Lower lobe of right lung (tissue), 2 donors: ENCODE results near the gene HPGDS. TPM values are rescaled to one million over a fixed set of nuclear protein-coding genes. Genes with fewer than 3 reads are reported as not detected.

ENCODE experiments used
- ATAC-seq, 2 donors: fragments of 200-7000 bp; cut with Tn5 transposase; one replicate each; pipeline ENCODE4 v1.9.1; 2020 to 2022; ENCODE audit warnings: mild to moderate bottlenecking in 2 of 2, moderate library complexity in 2 of 2
- DNase-seq: peaks from one replicate; pipeline ENCODE4 v3.0.0-alpha.2; 2020
- H3K27ac ChIP-seq: fragments of 200-600 bp; one replicate; pipeline ENCODE4 v1.8.0; 2022
- H3K27me3 ChIP-seq: fragments of 200-600 bp; one replicate; pipeline ENCODE4 v1.8.0; 2022; ENCODE audit warnings: low read depth
- H3K36me3 ChIP-seq: fragments of 200-600 bp; one replicate; pipeline ENCODE4 v1.8.0; 2022; ENCODE audit warnings: mild to moderate bottlenecking
- H3K4me1 ChIP-seq: fragments of 200-600 bp; one replicate; pipeline ENCODE4 v1.8.0; 2022
- H3K4me3 ChIP-seq: fragments of 200-600 bp; one replicate; pipeline ENCODE4 v1.8.0; 2022; ENCODE audit warnings: mild to moderate bottlenecking
- H3K9me3 ChIP-seq: fragments of 200-600 bp; one replicate; pipeline ENCODE4 v1.8.0; 2022
- CTCF ChIP-seq: fragments of 200-600 bp; IDR thresholded peaks from one replicate; pipeline ENCODE4 v1.8.0; 2022; ENCODE audit warnings: antibody characterized with exemption, mild to moderate bottlenecking
- intact Hi-C: fragments of 100-400 bp; cut with DNase I; formaldehyde crosslinking; loops from one replicate; pipeline ENCODE4 v1.11.0; 2022
- total RNA-seq: library from RNA; stranded (reverse); fragmentation: NEBNext Ultra II Directional; extraction: Animal tissue kit (Norgen Biotek cat#: 25700); gene quantifications from one replicate; pipeline ENCODE4 v1.2.1, GENCODE V29; 2021
- donor health status: DM: no; HTN: yes; CAD: no; lungs with severe emphysema.

The HPGDS gene
- total RNA-seq, 1 donor from 2014 or later: 12.5 TPM

DNA sequence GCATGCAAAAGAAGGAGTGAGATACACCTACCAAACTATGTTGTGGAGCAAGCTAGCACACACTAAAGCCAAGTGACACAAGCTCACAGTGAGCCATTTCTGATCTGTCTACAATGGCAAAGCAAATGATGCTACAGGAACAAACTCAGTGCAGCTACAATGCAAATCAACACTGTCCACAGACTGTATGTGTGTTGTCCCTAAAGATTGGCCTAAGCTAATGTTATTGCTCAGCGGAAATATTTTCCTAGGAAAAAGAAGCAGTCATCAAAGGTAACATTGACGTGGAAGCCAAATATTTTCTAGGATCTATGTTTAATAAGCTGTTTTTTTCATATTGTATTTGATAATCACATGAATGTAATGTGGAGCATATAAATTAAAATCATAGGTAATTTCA lies 34.7 kb upstream of the HPGDS start:
- no peaks in the 10 kb centered on the region for H3K36me3 ChIP-seq
- ATAC-seq (no peak), DNase-seq (no peak)
- no peak overlapping the region for H3K4me3 ChIP-seq
- no peak for TF ChIP-seq CTCF
- intact Hi-C loops: no loop called here
- H3K27me3 ChIP-seq: no peaks in the 10 kb centered on the region
- H3K9me3 ChIP-seq: no peaks in the 10 kb centered on the region
- H3K4me1 ChIP-seq: no peaks in the 10 kb centered on the region
- H3K27ac ChIP-seq: no peak overlapping the region

DNA sequence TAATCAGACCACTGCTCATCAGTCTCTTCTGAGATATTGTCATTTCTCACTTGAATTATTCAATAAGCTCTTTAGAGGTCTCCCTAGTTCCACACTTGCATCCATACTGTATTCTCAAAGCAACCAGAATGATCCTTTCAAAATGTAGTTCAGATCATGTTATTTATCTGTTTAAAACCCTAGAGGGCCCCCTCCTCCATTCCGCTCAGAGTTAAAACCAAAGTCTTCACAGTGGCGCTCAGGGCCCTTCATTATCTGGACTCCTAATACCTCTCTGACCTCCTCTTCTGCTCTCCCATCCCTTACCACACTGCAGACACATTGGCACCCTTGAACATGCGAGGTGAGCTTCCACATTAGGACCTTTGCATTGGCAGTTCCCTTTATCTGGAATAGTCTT lies 32.7 kb upstream of the HPGDS start:
- intact Hi-C loops: no loop called here
- H3K27me3 ChIP-seq: no peaks in the 10 kb centered on the region
- no peak overlapping the region for H3K4me3 ChIP-seq
- DNase-seq: no peak
- H3K27ac ChIP-seq: no peak overlapping the region
- no peak for TF ChIP-seq CTCF
- H3K4me1 ChIP-seq: no peaks in the 10 kb centered on the region
- no peaks in the 10 kb centered on the region for H3K9me3 ChIP-seq
- no peaks in the 10 kb centered on the region for H3K36me3 ChIP-seq
- ATAC-seq: no peak

DNA sequence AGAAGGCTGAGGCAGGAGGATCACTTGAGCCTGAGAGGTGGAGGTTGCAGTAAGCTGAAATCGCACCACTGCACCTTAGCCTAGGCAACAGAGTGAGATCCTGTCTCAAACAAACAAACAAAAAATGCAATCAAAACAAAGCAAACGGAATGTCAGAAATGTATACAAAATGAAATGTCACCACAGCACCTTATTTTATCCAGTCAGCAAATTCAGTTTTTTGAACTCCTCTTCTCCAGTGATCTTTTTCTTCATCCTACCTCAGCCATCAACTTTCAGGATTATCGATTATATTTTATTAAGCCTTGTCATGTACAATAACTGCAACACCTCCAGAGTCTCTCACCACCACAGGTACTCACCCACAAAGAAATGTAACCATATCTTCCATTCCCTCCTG lies 31.1 kb upstream of the HPGDS start:
- no peaks in the 10 kb centered on the region for H3K9me3 ChIP-seq
- intact Hi-C loops: no loop called here
- no peak overlapping the region for H3K27ac ChIP-seq
- H3K4me3 ChIP-seq: no peak overlapping the region
- no peak for TF ChIP-seq CTCF
- H3K36me3 ChIP-seq: no peaks in the 10 kb centered on the region
- ATAC-seq (no peak), DNase-seq (no peak)
- no peaks in the 10 kb centered on the region for H3K27me3 ChIP-seq
- no peaks in the 10 kb centered on the region for H3K4me1 ChIP-seq

- TF ChIP-seq CTCF: no peak
- H3K9me3 ChIP-seq: no peaks in the 10 kb centered on the region
- H3K27me3 ChIP-seq: no peaks in the 10 kb centered on the region
- intact Hi-C loops: no loop called here
- H3K4me3 ChIP-seq: no peak overlapping the region
- DNase-seq (no peak), ATAC-seq (no peak)
- no peaks in the 10 kb centered on the region for H3K36me3 ChIP-seq
- no peaks in the 10 kb centered on the region for H3K4me1 ChIP-seq
- H3K27ac ChIP-seq: no peak overlapping the region
Observed at GRCh38 chr4:94372991-94373390, 30.4 kb upstream of the HPGDS start.

- Histone ChIP-seq H3K27me3 (no peaks in the 10 kb centered on the region), H3K4me1 (no peaks in the 10 kb centered on the region), H3K4me3 (no peak overlapping the region), H3K36me3 (no peaks in the 10 kb centered on the region), H3K9me3 (no peaks in the 10 kb centered on the region), H3K27ac (no peak overlapping the region)
- ATAC-seq (no peak), DNase-seq (no peak)
- no peak for TF ChIP-seq CTCF
- intact Hi-C loops: no loop called here
Observed at GRCh38 chr4:94372228-94372978, 29.8 kb upstream of the HPGDS start.
